ENCODE data around the gene AUNIP. TPM values are rescaled to one million over a fixed set of nuclear protein-coding genes. Genes with fewer than 3 reads are reported as not detected.

AUNIP gene
- total RNA-seq, 2 donors from 2014 or later: 6.9 to 9.9 TPM

DNA sequence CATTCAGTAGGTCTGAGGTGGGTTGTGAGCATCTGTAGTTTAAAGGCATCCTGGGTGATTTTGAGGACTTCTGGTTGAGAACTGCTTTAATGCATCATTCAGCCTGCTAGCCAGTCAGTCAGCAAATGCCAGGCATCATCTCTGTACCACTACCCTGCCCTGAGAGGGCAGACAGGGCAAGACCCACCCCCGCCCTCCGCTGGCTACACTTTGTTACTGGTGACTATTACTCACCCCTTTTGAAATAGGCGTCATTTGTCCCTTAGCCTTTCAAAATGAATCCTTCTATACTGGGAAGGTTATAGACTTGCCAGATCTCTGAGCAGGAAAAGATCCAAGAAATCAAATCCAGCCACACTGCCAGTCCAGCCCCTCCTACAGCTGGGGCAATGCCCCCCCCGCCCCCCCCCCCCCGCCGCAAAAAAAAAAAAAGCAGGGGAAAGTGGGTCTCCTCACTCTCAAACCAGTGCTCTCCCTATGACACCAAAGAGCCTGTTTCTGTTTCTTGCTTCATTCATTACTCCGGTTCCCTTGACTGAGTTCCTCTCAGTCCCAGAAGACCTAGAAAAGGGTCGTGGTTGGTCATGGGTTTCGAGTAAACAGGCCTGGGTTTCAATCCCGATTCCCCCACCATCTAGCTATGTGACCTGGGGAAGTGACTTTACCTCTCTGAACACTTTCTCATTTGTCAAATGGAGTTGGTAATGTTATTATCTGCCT lies 54.9 kb downstream of the AUNIP start:
- Mint-ChIP-seq H3K4me3 (peak overlapping the region; percentile 54 to 68), H3K4me1 (ENCODE audit: low read depth) (peaks cover 50% of the 10 kb centered on the region), H3K36me3 (ENCODE audit: insufficient read depth in 2 of 2) (peaks cover 0 to 2% of the 10 kb centered on the region in 2 donors), H3K27ac (peak overlapping the region; percentile 25), H3K9me3 (no peaks in the 10 kb centered on the region), H3K27me3 (ENCODE audit: low read depth) (no peaks in the 10 kb centered on the region)
- ATAC-seq (replicated peaks in 1 of 2): peak; percentile 73 to 77
- DNase-seq: peak; percentile 61 to 65

GRCh38 chr1:25803368-25803767 lies 55.9 kb downstream of the AUNIP start:
- peaks cover 0 to 2% of the 10 kb centered on the region in 2 donors for H3K36me3 Mint-ChIP-seq (ENCODE audit: insufficient read depth in 2 of 2)
- H3K9me3 Mint-ChIP-seq: no peaks in the 10 kb centered on the region
- H3K27ac Mint-ChIP-seq: no peak overlapping the region
- no peaks in the 10 kb centered on the region for H3K27me3 Mint-ChIP-seq (ENCODE audit: low read depth)
- ATAC-seq (replicated peaks in 1 of 2) (no peak), DNase-seq (no peak)
- H3K4me3 Mint-ChIP-seq: peak overlapping the region; percentile 9 to 31
- peaks cover 53% of the 10 kb centered on the region for H3K4me1 Mint-ChIP-seq (ENCODE audit: low read depth)

GRCh38 chr1:25802915-25803314 lies 56.3 kb downstream of the AUNIP start:
- ATAC-seq (replicated peaks in 1 of 2): peak; percentile 43 to 50
- DNase-seq: peak in 1 of 2 donors; percentile 31
- H3K4me1 Mint-ChIP-seq (ENCODE audit: low read depth): peaks cover 57% of the 10 kb centered on the region
- H3K9me3 Mint-ChIP-seq: no peaks in the 10 kb centered on the region
- peak overlapping the region; percentile 9 to 31 for H3K4me3 Mint-ChIP-seq
- H3K36me3 Mint-ChIP-seq (ENCODE audit: insufficient read depth in 2 of 2): peaks cover 0 to 2% of the 10 kb centered on the region in 2 donors
- H3K27me3 Mint-ChIP-seq (ENCODE audit: low read depth): no peaks in the 10 kb centered on the region
- H3K27ac Mint-ChIP-seq: no peak overlapping the region

- H3K27me3 Mint-ChIP-seq (ENCODE audit: low read depth): no peaks in the 10 kb centered on the region
- DNase-seq: no peak
- peaks cover 0 to 2% of the 10 kb centered on the region in 2 donors for H3K36me3 Mint-ChIP-seq (ENCODE audit: insufficient read depth in 2 of 2)
- ATAC-seq (replicated peaks in 1 of 2): no peak
- H3K27ac Mint-ChIP-seq: peak overlapping the region; percentile 67
- peaks cover 75% of the 10 kb centered on the region for H3K4me1 Mint-ChIP-seq (ENCODE audit: low read depth)
- peak overlapping the region; percentile 83 to 90 for H3K4me3 Mint-ChIP-seq
- no peaks in the 10 kb centered on the region for H3K9me3 Mint-ChIP-seq
These were observed 58.4 kb downstream of the AUNIP start for GRCh38 chr1:25800703-25801377.

DNA sequence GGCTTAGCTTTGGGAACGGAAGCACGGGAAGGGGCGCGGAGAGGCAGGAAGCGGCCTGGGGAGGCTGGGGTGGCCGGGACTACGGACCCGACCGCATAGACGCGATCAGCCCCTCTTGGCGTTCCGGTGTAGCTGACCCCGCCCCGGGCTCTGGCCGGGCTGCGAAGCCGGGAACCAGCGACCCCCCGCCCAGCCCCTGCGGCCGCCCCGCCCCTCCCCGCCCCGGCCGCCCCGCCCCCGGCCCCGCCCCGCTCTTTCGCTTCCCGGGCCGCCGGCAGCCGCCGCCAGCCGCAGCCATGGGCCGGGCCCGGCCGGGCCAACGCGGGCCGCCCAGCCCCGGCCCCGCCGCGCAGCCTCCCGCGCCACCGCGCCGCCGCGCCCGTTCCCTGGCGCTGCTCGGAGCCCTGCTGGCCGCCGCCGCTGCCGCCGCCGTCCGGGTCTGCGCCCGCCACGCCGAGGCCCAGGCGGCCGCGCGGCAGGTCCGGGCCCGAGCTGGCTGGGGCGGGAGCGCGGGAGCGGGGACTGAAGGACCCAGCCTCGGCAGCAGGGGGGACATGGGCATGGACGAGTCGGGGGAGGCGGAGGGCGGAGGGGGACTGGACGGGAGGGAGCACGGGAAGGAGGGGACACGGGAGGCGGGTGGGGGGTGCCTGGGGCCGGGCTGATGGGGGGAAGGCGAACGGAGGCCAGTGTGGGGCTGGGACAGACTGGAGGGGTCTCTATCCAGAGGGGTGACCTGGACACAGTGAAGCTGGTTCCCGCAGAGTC lies 59.1 kb downstream of the AUNIP start, which contains the start of gene SELENON:
SELENON (plus strand) TSS at position 259 of the 768 bp plus-strand sequence; CDS start at position 297, 38 bp downstream.
- peak; percentile 40 to 49 for DNase-seq
- ATAC-seq (replicated peaks in 1 of 2): peak; percentile 40 to 41
- H3K27me3 Mint-ChIP-seq (ENCODE audit: low read depth): no peaks in the 10 kb centered on the region
- H3K4me1 Mint-ChIP-seq (ENCODE audit: low read depth): peaks cover 78% of the 10 kb centered on the region
- H3K4me3 Mint-ChIP-seq: peak within 1 kb of the TSS; percentile 83 to 90
- peak within 1 kb of the TSS; percentile 67 for H3K27ac Mint-ChIP-seq
- no peaks in the 10 kb centered on the region for H3K9me3 Mint-ChIP-seq
- peaks cover 0 to 2% of the 10 kb centered on the region in 2 donors for H3K36me3 Mint-ChIP-seq (ENCODE audit: insufficient read depth in 2 of 2)

GRCh38 chr1:25799352-25799934 lies 59.8 kb downstream of the AUNIP start:
- Mint-ChIP-seq H3K4me3 (peak overlapping the region; percentile 71 to 74), H3K27me3 (ENCODE audit: low read depth) (no peaks in the 10 kb centered on the region), H3K27ac (peak overlapping the region; percentile 21), H3K36me3 (ENCODE audit: insufficient read depth in 2 of 2) (peaks cover 0 to 2% of the 10 kb centered on the region in 2 donors), H3K4me1 (ENCODE audit: low read depth) (peaks cover 77% of the 10 kb centered on the region), H3K9me3 (no peaks in the 10 kb centered on the region)
- ATAC-seq (replicated peaks in 1 of 2) (no peak), DNase-seq (no peak)

GRCh38 chr1:25798666-25799351 lies 60.4 kb downstream of the AUNIP start:
- H3K9me3 Mint-ChIP-seq: no peaks in the 10 kb centered on the region
- no peak overlapping the region for H3K27ac Mint-ChIP-seq
- no peak for DNase-seq
- peaks cover 0 to 2% of the 10 kb centered on the region in 2 donors for H3K36me3 Mint-ChIP-seq (ENCODE audit: insufficient read depth in 2 of 2)
- peaks cover 77% of the 10 kb centered on the region for H3K4me1 Mint-ChIP-seq (ENCODE audit: low read depth)
- H3K27me3 Mint-ChIP-seq (ENCODE audit: low read depth): no peaks in the 10 kb centered on the region
- no peak for ATAC-seq (replicated peaks in 1 of 2)
- H3K4me3 Mint-ChIP-seq: peak overlapping the region in 1 of 2 donors; percentile 71

- Mint-ChIP-seq H3K9me3 (no peaks in the 10 kb centered on the region), H3K4me1 (ENCODE audit: low read depth) (peaks cover 74% of the 10 kb centered on the region), H3K27ac (peak overlapping the region; percentile 33), H3K36me3 (ENCODE audit: insufficient read depth in 2 of 2) (peaks cover 0 to 2% of the 10 kb centered on the region in 2 donors), H3K4me3 (peak overlapping the region in 1 of 2 donors; percentile 55), H3K27me3 (ENCODE audit: low read depth) (no peaks in the 10 kb centered on the region)
- ATAC-seq (replicated peaks in 1 of 2) (no peak), DNase-seq (peak; percentile 41 to 53)
These were observed 61.3 kb downstream of the AUNIP start for GRCh38 chr1:25797939-25798338.

DNA sequence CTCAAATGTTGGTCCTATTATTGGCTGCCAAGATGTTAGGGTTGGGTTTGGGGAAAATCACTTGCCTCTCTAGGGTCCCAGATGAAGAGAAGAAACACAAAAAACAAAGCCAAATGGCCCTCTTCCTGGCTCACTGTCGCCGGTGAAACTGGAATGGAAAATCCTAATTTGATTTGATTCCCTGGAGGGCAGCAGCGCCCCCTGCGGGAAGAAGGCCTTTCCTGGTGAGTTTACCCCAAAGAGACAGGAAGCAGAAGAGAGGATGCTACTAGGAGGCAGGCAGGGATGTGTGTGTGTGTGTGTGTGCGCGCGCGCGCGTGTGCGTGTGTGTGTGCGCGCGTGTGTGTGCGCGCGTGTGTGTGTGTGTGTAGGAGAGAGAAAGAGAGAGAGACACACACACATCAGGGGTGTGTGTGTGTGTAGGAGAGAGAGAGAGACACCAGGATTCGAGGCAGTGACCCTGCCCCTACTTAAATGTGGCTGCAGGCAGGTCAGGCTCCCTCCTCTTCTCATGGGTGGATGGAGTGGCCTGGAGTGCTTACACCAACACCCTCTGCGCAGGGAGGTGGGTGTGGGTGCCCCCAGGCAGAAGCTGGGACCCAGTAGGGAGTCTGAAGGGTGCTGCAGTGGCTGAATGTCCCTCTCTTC lies 62.3 kb downstream of the AUNIP start:
- peaks cover 0 to 2% of the 10 kb centered on the region in 2 donors for H3K36me3 Mint-ChIP-seq (ENCODE audit: insufficient read depth in 2 of 2)
- no peaks in the 10 kb centered on the region for H3K27me3 Mint-ChIP-seq (ENCODE audit: low read depth)
- no peaks in the 10 kb centered on the region for H3K9me3 Mint-ChIP-seq
- peak; percentile 78 to 84 for DNase-seq
- peak overlapping the region; percentile 63 to 67 for H3K4me3 Mint-ChIP-seq
- peak; percentile 31 to 41 for ATAC-seq (replicated peaks in 1 of 2)
- H3K4me1 Mint-ChIP-seq (ENCODE audit: low read depth): peaks cover 64% of the 10 kb centered on the region
- H3K27ac Mint-ChIP-seq: peak overlapping the region; percentile 6

DNA sequence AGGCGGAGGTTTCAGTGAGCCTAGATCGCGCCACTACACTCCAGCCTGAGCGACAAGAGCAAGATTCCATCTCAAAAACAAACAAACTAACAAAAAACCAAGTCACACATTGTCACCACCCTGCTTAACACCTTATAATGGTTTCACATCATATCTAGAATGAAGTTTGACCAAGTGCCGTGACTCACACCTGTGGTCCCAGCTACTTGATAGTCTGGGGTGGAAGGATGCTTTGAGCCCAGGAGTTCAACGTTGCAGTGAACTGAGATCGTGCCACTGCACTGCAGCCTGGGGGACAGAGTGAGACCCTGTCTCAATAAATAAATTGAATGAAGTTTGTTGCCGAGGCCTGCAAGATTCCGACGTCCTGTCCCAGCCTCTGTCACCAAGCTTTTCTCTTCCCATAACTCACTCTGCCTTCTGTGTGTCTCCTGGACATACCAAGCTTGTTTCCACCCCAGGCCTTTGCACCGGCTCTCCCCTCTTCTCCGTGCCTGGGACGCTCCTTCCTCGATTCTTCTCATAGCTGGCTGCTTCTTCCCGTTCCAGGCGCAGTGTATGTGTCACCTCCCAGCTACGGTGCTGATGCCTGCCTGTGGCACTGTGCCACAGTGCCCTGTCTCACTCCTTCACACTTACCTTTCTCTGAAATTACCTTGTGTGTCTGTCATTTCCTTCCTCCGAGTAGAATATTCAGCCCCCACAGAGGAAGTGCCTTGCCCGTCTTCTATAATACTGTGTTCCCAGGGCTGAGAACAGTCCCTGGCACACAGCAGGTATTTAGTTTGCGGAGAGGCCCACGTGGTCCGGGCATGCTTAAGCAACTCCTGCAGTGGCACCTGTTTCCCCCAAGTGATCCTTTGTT lies 63.1 kb downstream of the AUNIP start:
- Mint-ChIP-seq H3K27me3 (ENCODE audit: low read depth) (no peaks in the 10 kb centered on the region), H3K9me3 (no peaks in the 10 kb centered on the region), H3K36me3 (ENCODE audit: insufficient read depth in 2 of 2) (no peaks in the 10 kb centered on the region), H3K27ac (peak overlapping the region; percentile 6), H3K4me1 (ENCODE audit: low read depth) (peaks cover 62% of the 10 kb centered on the region), H3K4me3 (peak overlapping the region; percentile 63 to 67)
- DNase-seq: peak; percentile 67 to 78
- peak; percentile 79 to 81 for ATAC-seq (replicated peaks in 1 of 2)

DNA sequence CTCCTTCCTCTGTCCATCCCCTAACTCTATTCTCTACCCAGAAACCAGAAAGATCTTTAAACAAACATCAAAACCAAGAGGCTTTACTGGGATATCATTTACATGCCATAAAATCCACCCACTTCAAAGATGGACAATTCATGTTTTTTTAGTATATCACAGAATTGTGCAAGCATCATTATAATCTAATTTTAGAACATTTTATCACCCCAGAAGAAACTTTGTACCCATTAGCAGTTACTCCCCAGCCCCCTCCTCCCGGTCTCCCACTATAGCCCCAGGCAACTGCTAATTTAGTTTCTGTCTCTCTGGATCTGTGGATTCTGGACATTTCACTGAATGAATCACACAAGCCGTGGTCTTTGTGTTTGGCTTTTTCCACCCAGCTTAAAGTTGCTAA lies 64.0 kb downstream of the AUNIP start:
- Mint-ChIP-seq H3K4me1 (ENCODE audit: low read depth) (peaks cover 54% of the 10 kb centered on the region), H3K27ac (no peak overlapping the region), H3K27me3 (ENCODE audit: low read depth) (no peaks in the 10 kb centered on the region), H3K36me3 (ENCODE audit: insufficient read depth in 2 of 2) (no peaks in the 10 kb centered on the region), H3K4me3 (no peak overlapping the region), H3K9me3 (no peaks in the 10 kb centered on the region)
- no peak for DNase-seq
- no peak for ATAC-seq (replicated peaks in 1 of 2)

Data from activated T-cell treated with anti-CD3 and anti-CD28 coated beads, Interleukin-2, amount 50 U/mL, for 72 hours (primary cell).